Upper lobe of right lung (tissue), 1 donor: Measurements from ENCODE around the gene RARG. TPM values are rescaled to one million over a fixed set of nuclear protein-coding genes. Genes with fewer than 3 reads are reported as not detected.

ENCODE experiments used
- ATAC-seq: fragments of 200-7000 bp; cut with Tn5 transposase; one replicate; pipeline ENCODE4 v1.9.1; 2020; ENCODE audit warnings: mild to moderate bottlenecking, moderate library complexity
- DNase-seq: peaks from one replicate; pipeline ENCODE4 v3.0.0-alpha.2; 2020
- H3K27ac ChIP-seq: fragments of 200-600 bp; one replicate; pipeline ENCODE4 v1.8.0; 2022
- H3K27me3 ChIP-seq: fragments of 200-600 bp; one replicate; pipeline ENCODE4 v1.8.0; 2022; ENCODE audit warnings: mild to moderate bottlenecking
- H3K36me3 ChIP-seq: fragments of 200-600 bp; one replicate; pipeline ENCODE4 v1.8.0; 2022
- H3K4me1 ChIP-seq: fragments of 200-600 bp; one replicate; pipeline ENCODE4 v1.8.0; 2022
- H3K4me3 ChIP-seq: fragments of 200-600 bp; one replicate; pipeline ENCODE4 v1.8.0; 2022; ENCODE audit warnings: mild to moderate bottlenecking
- H3K9me3 ChIP-seq: fragments of 200-600 bp; one replicate; pipeline ENCODE4 v1.8.0; 2022
- CTCF ChIP-seq: fragments of 200-600 bp; IDR thresholded peaks from one replicate; pipeline ENCODE4 v1.8.0; 2022; ENCODE audit warnings: antibody characterized with exemption
- intact Hi-C: fragments of 100-400 bp; cut with DNase I; formaldehyde crosslinking; loops from one replicate; pipeline ENCODE4 v1.11.0; 2022
- total RNA-seq: library from RNA; stranded (reverse); fragmentation: NEBNext Ultra II Directional; extraction: Animal tissue kit (Norgen Biotek cat#: 25700); gene quantifications from one replicate; pipeline ENCODE4 v1.2.1, GENCODE V29; 2021
- donor health status: DM: no; HTN: yes; CAD: no; lungs with severe emphysema.

RARG gene
- total RNA-seq, 1 donor from 2014 or later: 23.8 TPM

- ATAC-seq: no peak
- Histone ChIP-seq H3K36me3 (peaks cover 65% of the 10 kb centered on the region), H3K4me1 (peaks cover 32% of the 10 kb centered on the region), H3K4me3 (no peak overlapping the region), H3K27me3 (no peaks in the 10 kb centered on the region), H3K9me3 (no peaks in the 10 kb centered on the region), H3K27ac (no peak overlapping the region)
- TF ChIP-seq CTCF: no peak
- intact Hi-C loops: no loop called here
- no peak for DNase-seq
Measured at GRCh38 chr12:53186745-53187144, 45.3 kb downstream of the RARG start.

- Histone ChIP-seq H3K4me3 (no peak overlapping the region), H3K27ac (no peak overlapping the region), H3K27me3 (no peaks in the 10 kb centered on the region), H3K4me1 (peaks cover 38% of the 10 kb centered on the region), H3K9me3 (no peaks in the 10 kb centered on the region), H3K36me3 (peaks cover 66% of the 10 kb centered on the region)
- TF ChIP-seq CTCF: no peak
- ATAC-seq (no peak), DNase-seq (no peak)
- intact Hi-C loops: no loop called here
Measured at GRCh38 chr12:53185582-53186153, 46.3 kb downstream of the RARG start.

GRCh38 chr12:53184828-53185227 lies 47.2 kb downstream of the RARG start:
- Histone ChIP-seq H3K4me3 (no peak overlapping the region), H3K4me1 (peaks cover 32% of the 10 kb centered on the region), H3K27ac (no peak overlapping the region), H3K36me3 (peaks cover 66% of the 10 kb centered on the region), H3K9me3 (no peaks in the 10 kb centered on the region), H3K27me3 (no peaks in the 10 kb centered on the region)
- intact Hi-C loops: no loop called here
- no peak for TF ChIP-seq CTCF
- ATAC-seq (no peak), DNase-seq (no peak)

GRCh38 chr12:53182903-53183302 lies 49.1 kb downstream of the RARG start:
- Histone ChIP-seq H3K27ac (no peak overlapping the region), H3K27me3 (no peaks in the 10 kb centered on the region), H3K36me3 (peaks cover 58% of the 10 kb centered on the region), H3K9me3 (no peaks in the 10 kb centered on the region), H3K4me1 (peaks cover 32% of the 10 kb centered on the region), H3K4me3 (peak overlapping the region; percentile 2)
- TF ChIP-seq CTCF: no peak
- DNase-seq (no peak), ATAC-seq (peak; percentile 1)
- intact Hi-C loops: no loop called here

GRCh38 chr12:53181935-53182334 lies 50.1 kb downstream of the RARG start:
- peak overlapping the region; percentile 74 for H3K4me3 ChIP-seq

More at GRCh38 chr12:53181935-53182334, 50.1 kb downstream of the RARG start:
- TF ChIP-seq CTCF: no peak
- H3K36me3 ChIP-seq: peaks cover 49% of the 10 kb centered on the region
- H3K27ac ChIP-seq: no peak overlapping the region
- H3K4me1 ChIP-seq: peaks cover 32% of the 10 kb centered on the region
- no peak for ATAC-seq
- H3K27me3 ChIP-seq: no peaks in the 10 kb centered on the region
- no peak for DNase-seq
- intact Hi-C loops: no loop called here
- no peaks in the 10 kb centered on the region for H3K9me3 ChIP-seq
